Prostate gland (tissue), 2 donors: ENCODE results near the gene MFSD6.

Experiments
- POLR2A ChIP-seq: fragments of 450-650 bp; IDR thresholded peaks from one replicate; pipeline ENCODE4 v1.6.1; 2016; ENCODE audit warnings: antibody characterized with exemption, mild to moderate bottlenecking
- POLR2AphosphoS5 ChIP-seq: sonication (generic); formaldehyde crosslinking; IDR thresholded peaks from one replicate; pipeline ENCODE4 v1.6.1; 2017; ENCODE audit warnings: antibody characterized with exemption
- TF ChIP-seq, protein P1 (sequence below), 4 experiments: fragments of 200-600 bp in 2 of 4; fragments of 450-650 bp in 2 of 4; sonication (generic) in 2 of 4; IDR thresholded peaks; 1 replicate in 3 of 4; 2 replicates in 1 of 4; pipeline ENCODE4 v1.5.1; 2016 to 2019; ENCODE audit warnings: antibody characterized with exemption in 4 of 4, mild to moderate bottlenecking in 2 of 4, moderate library complexity in 2 of 4

DNA sequence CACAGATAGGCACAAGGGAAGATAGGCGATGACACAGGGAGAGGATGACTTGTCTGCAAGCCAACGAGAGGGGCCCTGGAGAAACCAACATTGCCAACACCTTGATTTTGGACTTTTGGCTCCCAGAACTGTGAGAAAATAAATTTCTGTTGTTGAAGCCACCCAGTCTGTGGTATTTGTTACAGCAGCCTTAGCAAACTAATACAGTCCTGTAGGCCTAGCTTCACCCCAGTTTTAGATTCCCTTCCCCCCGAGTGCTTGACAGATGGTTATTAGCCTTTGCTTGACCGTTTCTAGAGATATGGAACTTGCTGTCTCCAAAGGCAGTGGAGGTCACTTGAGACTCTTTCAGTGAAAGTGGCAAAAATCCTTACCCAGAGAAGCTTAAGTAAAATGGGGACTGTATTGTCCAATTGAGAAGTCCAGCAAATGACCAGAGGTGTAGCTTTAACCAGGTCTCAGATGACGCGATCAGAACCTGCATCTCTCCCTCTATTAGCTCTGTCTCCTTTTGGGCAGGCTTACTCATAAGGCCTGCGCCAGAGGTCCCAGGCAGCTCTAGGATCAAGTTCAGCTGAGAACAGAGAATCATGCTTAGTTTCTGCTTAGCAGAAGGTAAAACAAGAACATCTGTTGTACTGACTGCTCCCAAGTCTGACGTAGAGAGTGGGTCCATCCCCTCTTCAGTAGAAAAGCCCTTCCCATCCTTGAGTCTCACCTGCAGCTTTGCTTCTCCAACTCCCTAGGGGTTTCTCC lies 50.4 kb downstream of the MFSD6 start:
- TF ChIP-seq, protein P1, sequence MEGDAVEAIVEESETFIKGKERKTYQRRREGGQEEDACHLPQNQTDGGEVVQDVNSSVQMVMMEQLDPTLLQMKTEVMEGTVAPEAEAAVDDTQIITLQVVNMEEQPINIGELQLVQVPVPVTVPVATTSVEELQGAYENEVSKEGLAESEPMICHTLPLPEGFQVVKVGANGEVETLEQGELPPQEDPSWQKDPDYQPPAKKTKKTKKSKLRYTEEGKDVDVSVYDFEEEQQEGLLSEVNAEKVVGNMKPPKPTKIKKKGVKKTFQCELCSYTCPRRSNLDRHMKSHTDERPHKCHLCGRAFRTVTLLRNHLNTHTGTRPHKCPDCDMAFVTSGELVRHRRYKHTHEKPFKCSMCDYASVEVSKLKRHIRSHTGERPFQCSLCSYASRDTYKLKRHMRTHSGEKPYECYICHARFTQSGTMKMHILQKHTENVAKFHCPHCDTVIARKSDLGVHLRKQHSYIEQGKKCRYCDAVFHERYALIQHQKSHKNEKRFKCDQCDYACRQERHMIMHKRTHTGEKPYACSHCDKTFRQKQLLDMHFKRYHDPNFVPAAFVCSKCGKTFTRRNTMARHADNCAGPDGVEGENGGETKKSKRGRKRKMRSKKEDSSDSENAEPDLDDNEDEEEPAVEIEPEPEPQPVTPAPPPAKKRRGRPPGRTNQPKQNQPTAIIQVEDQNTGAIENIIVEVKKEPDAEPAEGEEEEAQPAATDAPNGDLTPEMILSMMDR (IDR thresholded peaks at IDR 0.05) = no peak
- TF ChIP-seq POLR2A (no peak), POLR2AphosphoS5 (no peak)
